GM18873 (cell line): ENCODE measurements around the gene CCNA1.
A peak's percentile ranks its signal among the peaks of the same experiment; 100 is the strongest.

ENCODE experiments used
- ATAC-seq: cut with Tn5 transposase; IDR thresholded peaks from one replicate; pipeline ENCODE4 v1.9.1; 2021; ENCODE audit warnings: mild to moderate bottlenecking, moderate library complexity, moderate number of reproducible peaks; ENCODE audit not compliant: unreplicated experiment, low FRiP score

CCNA1 gene

DNA sequence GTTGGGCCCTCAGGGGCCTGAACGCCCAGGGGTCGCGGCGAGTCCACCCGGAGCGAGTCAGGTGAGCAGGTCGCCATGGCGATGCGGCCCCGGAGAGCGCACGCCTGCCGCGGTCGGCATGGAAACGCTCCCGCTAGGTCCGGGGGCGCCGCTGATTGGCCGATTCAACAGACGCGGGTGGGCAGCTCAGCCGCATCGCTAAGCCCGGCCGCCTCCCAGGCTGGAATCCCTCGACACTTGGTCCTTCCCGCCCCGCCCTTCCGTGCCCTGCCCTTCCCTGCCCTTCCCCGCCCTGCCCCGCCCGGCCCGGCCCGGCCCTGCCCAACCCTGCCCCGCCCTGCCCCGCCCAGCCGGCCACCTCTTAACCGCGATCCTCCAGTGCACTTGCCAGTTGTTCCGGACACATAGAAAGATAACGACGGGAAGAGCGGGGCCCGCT is at the start of gene CCNA1:
Gene CCNA1, plus strand, starts transcription at position 390 of the 439 bp plus-strand sequence. CDS start 562 bp downstream, outside the sequence.
- no peak for ATAC-seq

DNA sequence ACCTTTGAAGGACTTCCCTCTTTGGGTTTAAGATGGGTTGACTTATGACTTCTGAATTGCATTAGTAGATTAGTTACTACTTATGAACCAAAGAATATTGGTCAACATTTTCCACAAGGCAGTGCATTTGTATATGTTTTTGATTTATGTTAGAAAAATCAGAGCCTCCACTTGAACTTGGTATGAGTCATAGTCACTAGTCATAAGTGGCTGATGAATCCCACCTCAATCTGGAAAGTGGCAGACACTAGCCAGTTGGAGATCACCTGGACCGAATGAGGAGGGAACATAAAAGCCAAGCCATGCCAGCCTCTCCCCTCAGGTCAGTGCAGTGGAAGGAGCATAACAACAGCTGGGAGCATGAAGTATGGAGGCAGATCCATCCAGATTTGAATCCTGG is 46.8 kb upstream of the CCNA1 start:
- ATAC-seq, result no peak

DNA sequence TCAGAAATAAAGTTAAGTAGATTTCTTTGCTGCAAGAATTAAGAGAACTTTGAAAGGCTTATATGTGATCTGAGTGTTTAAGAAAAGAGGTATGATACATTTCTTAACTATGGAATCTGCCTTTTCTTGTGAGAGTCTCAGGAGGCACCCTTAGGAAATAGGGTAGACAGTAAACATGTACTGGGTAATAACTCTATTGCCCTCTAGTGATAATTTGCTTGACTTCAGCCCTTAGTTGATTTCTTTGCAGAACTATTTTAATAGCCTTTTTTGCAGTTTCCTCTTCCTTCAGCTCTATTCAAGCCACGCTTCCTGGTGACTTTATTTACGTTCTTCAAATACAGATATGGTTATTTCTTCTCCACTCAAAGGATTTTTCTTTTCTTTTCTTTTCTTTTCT is 37.0 kb upstream of the CCNA1 start:
- no peak for ATAC-seq

DNA sequence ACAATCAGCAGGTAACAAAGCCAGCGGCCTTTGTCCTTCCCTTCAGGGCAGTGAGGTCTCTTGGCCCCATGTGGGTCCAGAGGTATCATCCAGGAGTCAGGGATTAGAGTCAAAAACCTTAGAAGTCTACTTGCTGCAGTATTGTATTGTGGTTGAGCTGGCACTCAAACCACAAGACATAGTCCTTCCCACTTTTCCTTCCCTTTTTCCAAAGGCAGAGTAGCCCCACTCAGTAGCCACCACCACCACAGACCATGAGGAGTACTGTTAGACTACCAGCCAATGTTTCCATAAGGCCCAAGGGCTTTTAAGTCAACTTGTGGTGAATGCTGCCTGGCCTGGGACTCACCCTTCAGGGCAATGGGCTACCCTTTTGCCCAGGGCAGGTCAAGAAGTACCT is 27.1 kb upstream of the CCNA1 start:
- ATAC-seq, result no peak

DNA sequence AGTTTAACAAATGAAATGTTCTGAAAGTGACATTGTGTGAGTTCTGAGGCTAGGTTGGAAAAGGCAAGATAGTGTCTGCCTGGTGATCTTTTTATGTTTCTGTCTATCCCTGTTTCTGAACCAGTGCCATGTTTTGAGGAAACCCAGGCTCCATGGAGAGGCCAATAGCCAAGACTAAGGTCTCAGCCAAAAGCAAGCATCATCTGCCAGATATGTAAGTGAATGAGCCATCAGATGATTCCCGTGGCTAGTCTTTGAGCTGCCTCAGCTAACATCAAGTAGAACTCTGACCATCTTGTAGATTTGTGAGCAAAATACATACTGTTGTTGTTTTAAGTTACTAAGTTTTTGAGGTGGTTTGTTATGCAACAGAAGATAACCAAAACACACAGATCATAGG is 19.6 kb upstream of the CCNA1 start:
- no peak for ATAC-seq

DNA sequence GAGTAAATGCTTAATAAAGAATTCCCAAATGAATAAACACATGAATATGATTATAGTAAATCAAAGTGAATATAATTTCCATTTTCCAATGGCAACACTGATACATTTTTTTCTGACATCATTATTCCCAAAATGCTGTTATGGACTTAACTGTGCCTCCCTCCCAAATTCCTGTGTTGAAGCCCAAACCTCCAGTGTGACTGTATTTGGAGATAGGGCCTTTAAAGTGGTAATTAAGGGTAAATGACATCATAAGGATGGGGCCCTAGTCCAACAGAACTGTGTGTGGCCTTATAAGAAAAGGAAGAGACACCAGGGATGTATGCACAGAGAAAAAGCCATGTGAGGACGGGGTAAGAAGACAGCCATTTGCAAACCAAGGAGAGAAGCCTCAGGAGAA is 19.1 kb upstream of the CCNA1 start:
- ATAC-seq, result no peak

DNA sequence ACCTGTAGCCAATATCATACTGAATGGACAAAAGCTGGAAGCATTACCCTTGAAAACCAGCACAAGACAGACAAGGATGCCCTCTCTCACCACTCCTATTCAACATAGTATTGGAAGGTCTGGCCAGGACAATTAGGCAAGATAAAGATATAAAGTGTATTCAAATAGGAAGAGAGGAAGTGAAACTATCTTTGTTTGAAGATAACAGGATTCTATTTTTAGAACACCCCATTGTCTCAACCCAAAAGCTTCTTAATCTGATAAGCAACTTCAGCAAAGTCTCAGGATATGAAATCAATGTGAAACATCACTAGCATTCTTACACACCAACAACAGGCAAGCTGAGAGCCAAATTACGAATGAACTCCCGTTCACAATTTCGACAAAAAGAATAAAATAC is 17.8 kb upstream of the CCNA1 start:
- no peak for ATAC-seq

DNA sequence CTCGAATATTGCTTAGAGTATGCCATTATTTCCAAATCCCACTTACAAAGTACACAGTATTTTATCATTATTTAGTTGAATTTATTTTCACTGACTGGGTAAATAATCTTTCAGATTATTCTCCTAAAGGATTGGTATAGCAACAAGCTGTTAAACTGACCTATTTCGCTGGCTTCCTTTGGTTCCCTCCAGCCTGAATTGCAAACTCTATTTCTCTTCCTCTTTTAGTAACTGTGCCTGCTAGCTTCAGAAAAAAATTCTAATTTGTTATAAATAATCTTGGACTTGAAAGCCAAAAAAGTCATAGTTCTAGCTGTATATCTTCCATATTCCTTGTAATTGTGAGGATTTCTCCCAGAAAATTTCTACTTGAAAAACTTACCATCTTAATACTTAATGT is 15.0 kb upstream of the CCNA1 start:
- ATAC-seq, result no peak

DNA sequence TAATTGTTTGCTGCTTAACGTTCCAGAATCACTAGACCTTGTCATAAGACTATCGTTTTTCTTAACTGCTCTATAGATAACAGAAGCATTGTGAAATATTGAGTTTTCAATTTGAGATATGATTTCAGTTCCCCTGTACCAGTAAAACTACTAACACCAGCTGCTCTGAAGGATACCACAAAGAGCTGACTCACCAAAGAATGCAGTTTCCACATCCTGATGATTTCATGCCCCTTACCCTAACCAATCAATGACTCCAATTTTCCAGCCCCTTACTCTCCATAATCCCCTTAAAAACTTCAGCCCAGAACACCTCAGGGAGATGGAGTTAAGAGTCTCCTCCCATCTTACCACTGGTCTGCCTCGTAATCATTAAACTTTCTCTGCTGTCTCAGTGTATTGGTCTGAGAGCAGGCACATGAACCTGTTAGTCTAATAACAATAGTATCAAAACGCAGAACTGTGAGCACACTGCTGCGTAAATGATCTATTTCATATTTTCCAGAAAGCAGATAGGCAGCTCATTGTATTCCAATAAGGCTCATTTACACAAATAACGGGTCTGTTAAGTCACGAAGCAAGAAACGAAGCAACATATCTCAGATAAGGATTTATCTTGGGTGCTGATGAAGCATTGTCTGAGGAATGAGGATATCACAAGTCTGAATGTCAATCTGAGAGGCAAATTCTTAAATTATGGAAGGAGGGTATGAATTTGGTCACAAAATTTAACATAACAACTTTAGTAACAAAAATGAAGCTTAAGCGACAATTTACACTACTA is 14.1 kb upstream of the CCNA1 start:
- ATAC-seq, result peak; percentile 84

DNA sequence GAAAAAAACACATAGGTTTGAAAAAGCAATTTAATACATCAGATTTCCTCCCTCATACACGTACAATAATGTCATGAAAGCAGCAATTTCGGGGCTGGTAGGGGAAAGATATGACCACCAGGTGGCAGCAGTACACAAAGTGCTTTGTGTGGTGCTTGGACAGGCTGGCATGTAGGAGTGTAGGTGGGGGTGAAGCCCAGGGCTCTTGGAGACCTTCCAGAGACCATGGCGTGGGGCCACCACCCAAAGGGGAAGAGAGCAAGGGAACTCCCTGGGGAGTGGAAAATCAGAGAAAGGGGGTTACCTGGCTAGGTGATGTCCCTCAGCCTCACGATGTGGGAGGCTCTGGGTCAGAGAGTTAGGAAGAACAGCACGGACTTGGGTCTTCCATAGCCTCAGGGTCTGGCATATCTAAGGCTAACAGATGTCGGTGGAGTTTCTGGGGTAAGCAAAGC is 11.8 kb upstream of the CCNA1 start:
- ATAC-seq, result peak; percentile 79

DNA sequence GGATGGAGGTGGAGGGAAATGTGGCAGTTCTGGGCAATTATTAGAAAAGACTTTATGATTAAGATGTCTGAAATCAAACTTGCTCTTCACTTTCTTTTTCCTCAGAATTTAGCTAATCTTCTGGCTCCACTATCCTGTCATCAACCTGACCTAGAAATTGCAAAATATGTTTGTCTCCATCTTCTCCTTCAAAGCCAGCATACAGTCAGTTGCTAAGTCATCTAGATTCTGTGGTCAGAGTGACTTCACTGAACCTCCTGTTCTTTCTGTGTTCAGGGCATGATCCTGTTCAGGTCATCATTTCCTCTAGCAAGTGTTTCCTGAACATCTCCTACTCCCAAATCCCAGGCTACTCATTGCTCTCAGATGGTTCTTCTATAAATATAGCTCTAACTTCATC is 10.8 kb upstream of the CCNA1 start:
- ATAC-seq, result no peak

DNA sequence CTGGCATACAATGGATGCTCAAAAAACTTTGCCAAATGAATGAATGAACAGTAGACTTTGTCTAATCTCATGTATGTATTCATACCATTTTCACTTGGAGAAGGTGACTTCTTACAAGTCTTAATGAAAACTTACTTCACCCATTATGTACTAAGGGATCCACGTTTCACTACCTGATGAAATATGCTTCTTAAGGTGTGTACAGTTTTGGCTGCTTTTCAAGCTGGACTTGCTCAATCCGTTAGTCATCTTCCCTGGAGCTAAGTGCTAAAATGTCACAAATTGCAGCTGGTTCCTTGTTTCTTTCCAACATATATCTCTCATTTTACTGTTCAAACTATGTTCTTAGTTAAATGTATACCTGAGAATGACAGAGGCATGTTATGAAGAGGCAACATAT is 4.2 kb upstream of the CCNA1 start:
- no peak for ATAC-seq

DNA sequence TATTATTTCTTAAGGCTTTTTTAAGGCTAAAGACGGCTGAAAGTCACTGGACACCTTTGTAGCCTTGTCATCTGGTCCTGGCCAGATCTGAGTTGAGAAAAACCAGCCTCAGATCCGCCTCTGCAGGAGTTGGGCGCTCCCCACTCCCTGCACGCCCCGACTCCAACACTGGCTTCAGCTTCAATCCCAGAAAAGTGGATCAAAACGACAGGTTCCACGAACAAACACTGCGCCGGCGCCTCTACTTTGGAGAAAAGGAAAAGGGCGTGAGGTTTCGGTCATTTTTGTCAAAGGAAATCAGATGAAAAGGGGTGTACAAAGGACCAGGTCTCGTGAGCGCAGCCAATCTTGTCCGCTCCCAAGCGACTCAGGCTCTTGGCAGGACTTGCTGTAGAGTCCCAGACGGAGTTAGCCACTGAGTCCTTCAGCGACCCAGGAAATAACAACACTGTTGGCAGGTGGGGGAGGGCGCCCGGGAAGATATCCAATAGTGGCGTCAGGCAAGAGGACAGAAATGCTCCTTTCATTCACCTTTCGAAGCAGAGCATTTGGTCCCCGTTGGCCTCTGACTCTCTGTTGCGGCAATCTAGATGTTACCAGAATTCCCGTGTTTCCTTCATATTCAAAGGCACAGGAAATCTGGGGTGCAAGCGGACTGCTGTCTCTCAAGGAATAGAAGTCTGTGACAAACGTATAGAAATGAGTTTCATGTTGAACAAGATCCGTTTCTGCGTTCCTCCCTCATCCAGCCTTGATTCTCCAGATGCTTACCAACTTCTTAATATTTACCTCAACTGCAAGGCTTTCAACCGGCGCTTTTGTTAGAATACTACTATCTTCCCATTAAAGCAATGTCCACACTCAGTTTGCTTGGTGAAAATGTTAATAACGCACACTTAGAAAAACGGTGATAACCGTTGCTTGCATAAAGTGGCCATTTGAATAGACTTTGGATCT is 1.8 kb upstream of the CCNA1 start:
- no peak for ATAC-seq

DNA sequence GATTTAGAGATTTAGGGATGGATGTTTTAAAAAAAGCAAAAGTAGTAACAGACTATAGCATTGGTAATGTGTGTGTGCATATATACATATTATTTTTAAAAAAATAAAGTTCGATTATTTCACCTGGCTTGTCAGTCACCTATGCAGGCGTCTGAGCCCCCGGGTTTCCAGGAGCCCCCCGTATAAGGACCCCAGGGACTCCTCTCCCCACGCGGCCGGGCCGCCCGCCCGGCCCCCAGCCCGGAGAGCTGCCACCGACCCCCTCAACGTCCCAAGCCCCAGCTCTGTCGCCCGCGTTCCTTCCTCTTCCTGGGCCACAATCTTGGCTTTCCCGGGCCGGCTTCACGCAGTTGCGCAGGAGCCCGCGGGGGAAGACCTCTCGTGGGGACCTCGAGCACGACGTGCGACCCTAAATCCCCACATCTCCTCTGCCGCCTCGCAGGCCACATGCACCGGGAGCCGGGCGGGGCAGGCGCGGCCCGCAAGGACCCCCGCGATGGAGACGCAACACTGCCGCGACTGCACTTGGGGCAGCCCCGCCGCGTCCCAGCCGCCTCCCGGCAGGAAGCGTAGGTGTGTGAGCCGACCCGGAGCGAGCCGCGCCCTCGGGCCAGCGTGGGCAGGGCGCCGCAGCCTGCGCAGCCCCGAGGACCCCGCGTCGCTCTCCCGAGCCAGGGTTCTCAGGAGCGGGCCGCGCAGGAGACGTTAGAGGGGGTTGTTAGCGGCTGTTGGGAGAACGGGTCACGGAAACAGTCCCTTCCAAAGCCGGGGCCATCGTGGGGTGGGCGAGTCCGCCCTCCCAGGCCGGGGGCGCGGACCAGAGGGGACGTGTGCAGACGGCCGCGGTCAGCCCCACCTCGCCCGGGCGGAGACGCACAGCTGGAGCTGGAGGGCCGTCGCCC is 840 bp upstream of the CCNA1 start:
- no peak for ATAC-seq

DNA sequence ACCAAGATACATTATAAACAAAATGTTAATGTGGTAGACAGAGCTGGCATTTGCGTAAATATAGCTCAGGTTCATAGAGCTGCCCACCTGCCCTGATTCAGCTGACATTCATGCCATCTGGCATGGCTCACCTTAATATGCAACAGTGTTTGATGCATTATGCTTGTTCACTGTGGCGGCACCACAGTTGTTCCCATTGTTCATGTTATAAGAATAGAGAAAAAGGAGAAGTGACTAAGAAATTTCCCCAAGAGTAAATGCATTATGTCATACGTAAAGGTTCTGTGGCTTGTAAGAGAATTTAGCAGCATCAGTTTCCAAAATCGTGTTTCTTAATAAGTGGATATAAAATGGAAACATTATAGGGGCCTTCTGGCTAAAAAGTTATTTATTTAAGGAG is 4.5 kb downstream of the CCNA1 start:
- no peak for ATAC-seq

DNA sequence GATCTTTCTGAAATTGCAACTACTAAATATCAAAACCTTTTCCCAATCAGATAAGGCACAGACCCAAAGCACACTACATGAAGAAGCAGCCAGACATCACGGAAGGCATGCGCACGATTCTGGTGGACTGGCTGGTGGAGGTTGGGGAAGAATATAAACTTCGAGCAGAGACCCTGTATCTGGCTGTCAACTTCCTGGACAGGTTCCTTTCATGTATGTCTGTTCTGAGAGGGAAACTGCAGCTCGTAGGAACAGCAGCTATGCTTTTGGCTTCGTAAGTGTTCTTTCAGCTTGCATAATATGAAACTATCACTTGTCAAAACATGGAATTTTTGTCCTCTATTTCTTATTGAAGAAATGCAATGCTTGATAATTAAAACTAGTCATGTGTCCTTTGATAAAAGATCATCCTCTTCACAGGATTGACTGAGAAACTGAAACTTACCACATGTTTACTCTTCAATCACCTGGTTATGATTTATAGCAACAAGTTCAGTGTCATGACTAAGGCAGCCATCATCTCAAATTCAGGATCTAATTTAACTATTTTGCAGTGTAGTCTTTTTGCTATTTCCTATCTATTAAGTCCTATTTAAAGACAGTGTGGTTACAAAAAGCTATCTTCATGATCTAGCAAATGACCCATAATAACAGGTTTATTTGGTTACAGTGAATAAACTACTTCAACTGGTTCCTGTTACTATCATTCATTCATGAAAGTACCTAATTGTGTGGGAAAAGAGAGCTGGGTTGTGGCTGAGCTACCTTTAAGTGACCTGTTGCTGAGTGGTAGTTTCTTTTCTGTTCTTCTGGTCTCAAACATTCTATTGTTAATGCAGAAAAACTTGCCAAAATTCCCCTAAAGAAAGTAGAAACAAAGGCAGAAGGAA is 6.5 kb downstream of the CCNA1 start:
- ATAC-seq, result no peak

DNA sequence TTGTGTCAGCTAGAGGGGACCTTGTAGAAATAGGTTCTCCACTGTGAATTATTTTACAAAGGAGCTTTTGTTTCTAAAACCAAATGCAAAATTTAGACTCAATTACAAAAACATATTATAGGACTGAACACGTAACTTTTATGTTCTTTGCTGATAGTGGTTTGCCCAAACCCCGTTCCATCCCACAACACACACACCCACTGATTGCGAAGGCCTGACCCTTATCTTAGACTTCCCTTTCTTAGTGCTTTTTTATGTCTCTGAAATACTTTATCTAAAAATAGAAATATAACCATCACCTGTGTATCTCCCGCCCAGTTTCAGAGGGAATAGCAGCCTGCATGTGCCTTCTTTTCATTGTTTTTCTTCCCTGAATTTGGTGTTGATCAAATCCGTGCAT is 13.0 kb downstream of the CCNA1 start:
- ATAC-seq, result no peak

DNA sequence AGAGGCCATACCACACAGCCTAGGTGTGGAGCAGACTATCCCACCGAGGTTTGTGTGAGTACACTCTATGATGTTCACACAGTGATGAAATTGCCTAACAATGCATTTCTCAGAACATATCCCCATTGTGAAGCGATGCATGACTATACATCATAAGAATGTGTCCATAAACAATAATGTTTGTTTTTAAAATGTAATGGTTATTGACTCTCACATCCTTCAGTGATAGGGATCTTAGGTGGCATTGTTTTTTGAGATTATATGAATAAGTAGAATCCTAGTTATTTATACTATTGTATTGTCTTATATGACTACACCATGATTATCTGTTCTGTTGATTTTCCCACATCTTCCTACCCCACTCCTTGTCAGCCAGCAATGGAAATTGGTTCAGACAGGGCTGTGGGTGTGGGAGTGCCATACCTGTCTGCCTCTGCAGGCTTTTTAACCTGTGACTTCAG is 13.6 kb downstream of the CCNA1 start:
- no peak for ATAC-seq

DNA sequence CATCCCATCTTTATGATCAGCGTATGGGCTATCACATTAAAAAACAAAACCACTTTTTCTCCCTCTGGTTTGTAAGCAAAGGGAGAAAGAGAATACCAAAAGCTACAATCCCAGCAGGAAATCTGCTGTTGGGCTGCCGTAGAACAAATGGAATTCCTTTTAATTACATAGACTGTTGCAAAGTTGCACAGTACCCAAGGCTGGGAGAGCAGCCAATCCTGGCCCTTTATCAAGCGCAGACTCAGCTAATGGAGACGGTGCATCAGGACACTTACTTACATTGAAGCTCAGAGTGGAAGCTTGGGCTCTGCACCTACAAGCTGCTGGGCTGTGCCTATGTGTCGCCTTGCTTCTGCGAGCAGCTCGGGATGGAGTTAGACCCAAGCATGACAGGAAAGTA is 15.2 kb downstream of the CCNA1 start:
- no peak for ATAC-seq
